SK-N-SH treated with all-trans-retinoic acid at 6 μM for 48 hours (cell line): Measurements from ENCODE around the gene RECK.

ENCODE experiments used
- CSRNP3 ChIP-seq: fragments of 250-450 bp; sonication (Bioruptor Pico); IDR thresholded peaks from 2 replicates; pipeline ENCODE4 v1.5.1; 2021; ENCODE audit warnings: mild to moderate bottlenecking, moderate library complexity
- PATZ1 ChIP-seq: fragments of 250-450 bp; sonication (Bioruptor Pico); IDR thresholded peaks from 2 replicates; pipeline ENCODE4 v1.8.0; 2020; ENCODE audit warnings: mild to moderate bottlenecking, moderate library complexity, borderline replicate concordance
- POU6F1 ChIP-seq: fragments of 250-450 bp; sonication (Bioruptor Pico); IDR thresholded peaks from 2 replicates; pipeline ENCODE4 v1.8.0; 2021; ENCODE audit warnings: low read depth, mild to moderate bottlenecking, moderate library complexity, borderline replicate concordance
- TCF4 ChIP-seq: fragments of 250-450 bp; sonication (Bioruptor Pico); IDR thresholded peaks from 2 replicates; pipeline ENCODE4 v1.8.0; 2021; ENCODE audit warnings: mild to moderate bottlenecking, moderate library complexity, borderline replicate concordance
- ZFP3 ChIP-seq: fragments of 250-450 bp; sonication (Bioruptor Pico); IDR thresholded peaks from 2 replicates; pipeline ENCODE4 v1.5.0; 2020; ENCODE audit warnings: mild to moderate bottlenecking, moderate library complexity

GRCh38 chr9:36134761-36135505 is 98.2 kb downstream of the RECK start:
- TF ChIP-seq CSRNP3 (CRISPR knock-in tag) (no peak), POU6F1 (CRISPR knock-in tag) (no peak), TCF4 (CRISPR knock-in tag) (no peak), PATZ1 (no peak), ZFP3 (no peak)
